GM19438 (cell line): Measurements from ENCODE around the gene TGFBR3L.
"Not testable (repeated sequence)": the region's sequence is repeated elsewhere in the genome, so short reads cannot be mapped to it uniquely, and the experiment has no call there.

Experiments
- ATAC-seq: cut with Tn5 transposase; IDR thresholded peaks from one replicate; pipeline ENCODE4 v1.9.1; 2021; ENCODE audit warnings: low read depth; ENCODE audit not compliant: unreplicated experiment

TGFBR3L gene

GRCh38 chr19:7916103-7916954 is 1.7 kb downstream of the TGFBR3L start:
- ATAC-seq: no peak

- no peak for ATAC-seq
Observed at GRCh38 chr19:7916955-7917266, 2.3 kb downstream of the TGFBR3L start.

- no peak for ATAC-seq
Observed at GRCh38 chr19:7917267-7918061, 2.8 kb downstream of the TGFBR3L start.

- ATAC-seq: not testable (repeated sequence)
Observed at GRCh38 chr19:7918062-7918614, 3.5 kb downstream of the TGFBR3L start.

GRCh38 chr19:7918615-7919421 is 4.2 kb downstream of the TGFBR3L start:
- ATAC-seq: no peak

GRCh38 chr19:7919610-7920518 is 5.2 kb downstream of the TGFBR3L start, which contains the start of gene SNAPC2:
TSS of gene SNAPC2 (plus strand) at chr19:7920338. CDS start at chr19:7920367, 29 bp downstream.
- ATAC-seq: peak; percentile 61

GRCh38 chr19:7920519-7921301 is 6.1 kb downstream of the TGFBR3L start:
- peak; percentile 33 for ATAC-seq

- ATAC-seq: no peak
Observed at GRCh38 chr19:7921302-7921966, 6.8 kb downstream of the TGFBR3L start.

GRCh38 chr19:7921967-7922835 is 7.6 kb downstream of the TGFBR3L start:
- no peak for ATAC-seq

- ATAC-seq: no peak
Observed at GRCh38 chr19:7922836-7923195, 8.2 kb downstream of the TGFBR3L start.

GRCh38 chr19:7923295-7924191 is 8.9 kb downstream of the TGFBR3L start:
- ATAC-seq: no peak

- ATAC-seq: no peak
Observed at GRCh38 chr19:7924241-7924640, 9.6 kb downstream of the TGFBR3L start.

- ATAC-seq: no peak
Observed at GRCh38 chr19:7924651-7925170, 10.1 kb downstream of the TGFBR3L start.

GRCh38 chr19:7925171-7925851 is 10.7 kb downstream of the TGFBR3L start:
- ATAC-seq: no peak

- ATAC-seq: no peak
Observed at GRCh38 chr19:7926021-7926726, 11.5 kb downstream of the TGFBR3L start, which contains the start of gene CTXN1. TSS of gene CTXN1 (minus strand) at chr19:7926135. CDS start at chr19:7925538, 597 bp downstream.
